H1 (cell line): Measurements from ENCODE around the gene PSKH1. TPM values are rescaled to one million over a fixed set of nuclear protein-coding genes. Genes with fewer than 3 reads are reported as not detected.

Source experiments
- CTCF ChIA-PET: fragments of 300-600 bp; sonication (Branson Sonifier 250); formaldehyde crosslinking; loops from one replicate; lab custom pipeline; 2021; ENCODE audit not compliant: partially characterized antibody; lab: Charles Lee
- POLR2A ChIA-PET: fragments of 300-600 bp; sonication (Branson Sonifier 250); formaldehyde crosslinking; loops from one replicate; lab custom pipeline; 2021; ENCODE audit warnings: inconsistent platforms; ENCODE audit not compliant: partially characterized antibody; lab: Charles Lee
- DNase-seq, 2 experiments: peaks; one replicate each; pipeline versions ENCODE4 v3.0.0 to v3.0.0-alpha.2; 2010 to 2022; ENCODE audit warnings: low spot score in 2 of 2, low read depth in 1 of 2, mixed read lengths in 1 of 2
- FAIRE-seq: peaks from 2 replicates; lab custom pipeline; 2011; peaks lifted over from hg19 to GRCh38; lab: Jason Lieb, UNC
- H2AFZ ChIP-seq: 2 replicates; pipeline ENCODE4 v1.8.1; 2012; ENCODE audit warnings: low read length, inconsistent platforms
- H2AK5ac ChIP-seq: 2 replicates; pipeline ENCODE4 v1.6.1; 2013; ENCODE audit warnings: low read depth, low read length
- H2BK120ac ChIP-seq: replicated peaks from 2 replicates; pipeline ENCODE3; 2013; ENCODE audit warnings: low read depth, low read length, inconsistent platforms
- H2BK12ac ChIP-seq: 2 replicates; pipeline ENCODE4 v1.6.1; 2013; ENCODE audit warnings: low read depth, low read length
- H2BK15ac ChIP-seq: 2 replicates; pipeline ENCODE4 v1.6.1; 2013; ENCODE audit warnings: low read length
- H2BK20ac ChIP-seq: 2 replicates; pipeline ENCODE4 v1.6.1; 2013; ENCODE audit warnings: low read length
- H2BK5ac ChIP-seq: 2 replicates; pipeline ENCODE4 v1.6.1; 2013; ENCODE audit warnings: low read depth, low read length
- H3K14ac ChIP-seq: 2 replicates; pipeline ENCODE4 v1.6.1; 2013; ENCODE audit warnings: inconsistent platforms; ENCODE audit not compliant: insufficient read length
- H3K18ac ChIP-seq: 2 replicates; pipeline ENCODE4 v1.6.1; 2013; ENCODE audit warnings: low read length; ENCODE audit errors: extremely low read depth
- H3K23ac ChIP-seq: 2 replicates; pipeline ENCODE4 v1.6.1; 2013; ENCODE audit warnings: inconsistent platforms; ENCODE audit not compliant: insufficient read length
- H3K23me2 ChIP-seq: 2 replicates; pipeline ENCODE4 v1.6.1; 2013; ENCODE audit warnings: low read depth, low read length
- H3K27ac ChIP-seq: 2 replicates; pipeline ENCODE4 v1.6.1; 2011; ENCODE audit warnings: low read depth, low read length, inconsistent platforms
- H3K27me3 ChIP-seq, 4 experiments: replicated peaks in 1 of 4; 1 replicate in 1 of 4; 2 replicates in 3 of 4; pipeline versions ENCODE4 v1.6.1 to v1.8.1; 2011 to 2013; ENCODE audit warnings: low read length in 3 of 4, mild to moderate bottlenecking in 3 of 4, inconsistent platforms in 2 of 4, mixed read lengths in 2 of 4, moderate library complexity in 1 of 4; ENCODE audit not compliant: control insufficient read depth in 3 of 4, insufficient read depth in 3 of 4; ENCODE audit errors: extremely low read depth in 1 of 4
- H3K36me3 ChIP-seq, 4 experiments: 2 replicates each; pipeline versions ENCODE4 v1.6.1 to v1.8.1; 2011 to 2013; ENCODE audit warnings: mild to moderate bottlenecking in 4 of 4, low read length in 3 of 4, moderate library complexity in 2 of 4, control low read depth in 1 of 4, inconsistent platforms in 1 of 4; ENCODE audit not compliant: insufficient read depth in 4 of 4, control insufficient read depth in 2 of 4
- H3K4ac ChIP-seq: replicated peaks from 2 replicates; pipeline ENCODE3; 2013; ENCODE audit warnings: low read length, low read depth, mixed read lengths, inconsistent platforms; ENCODE audit not compliant: insufficient read length
- H3K4me1 ChIP-seq, 4 experiments: replicated peaks in 1 of 4; 1 replicate in 1 of 4; 2 replicates in 3 of 4; pipeline versions ENCODE4 v1.6.1 to v1.8.1; 2011 to 2013; ENCODE audit warnings: low read length in 3 of 4, inconsistent platforms in 2 of 4, mixed read lengths in 1 of 4; ENCODE audit not compliant: insufficient read depth in 4 of 4, control insufficient read depth in 3 of 4
- H3K4me2 ChIP-seq, 2 experiments: 2 replicates each; pipeline versions ENCODE4 v1.6.1 to v1.8.1; 2011 to 2013; ENCODE audit warnings: low read depth in 2 of 2, low read length in 2 of 2, control low read depth in 1 of 2, inconsistent platforms in 1 of 2, mild to moderate bottlenecking in 1 of 2; ENCODE audit not compliant: insufficient read depth in 1 of 2
- H3K4me3 ChIP-seq, 4 experiments: fragments of 200-600, 300-600 bp in 1 of 4; sonication (generic), shearing (Covaris generic), sonication (Bioruptor Twin) in 1 of 4; 2 replicates each; pipeline versions ENCODE4 v1.5.1 to v1.8.1; 2011 to 2016; ENCODE audit warnings: low read length in 4 of 4, low read depth in 3 of 4, control low read depth in 2 of 4, inconsistent platforms in 2 of 4, mild to moderate bottlenecking in 2 of 4, mixed read lengths in 1 of 4, moderate library complexity in 1 of 4; ENCODE audit not compliant: insufficient read depth in 2 of 4; ENCODE audit errors: extremely low read depth in 1 of 4
- H3K56ac ChIP-seq: replicated peaks from 2 replicates; pipeline ENCODE3; 2013; ENCODE audit warnings: low read depth, mild to moderate bottlenecking, mixed read lengths, low read length, inconsistent platforms; ENCODE audit not compliant: insufficient read length
- H3K79me1 ChIP-seq: 2 replicates; pipeline ENCODE4 v1.6.1; 2013; ENCODE audit warnings: low read depth, low read length, control low read depth
- H3K79me2 ChIP-seq, 2 experiments: 2 replicates each; pipeline versions ENCODE4 v1.6.1 to v1.8.1; 2012 to 2013; ENCODE audit warnings: low read length in 2 of 2, mild to moderate bottlenecking in 2 of 2, inconsistent platforms in 1 of 2; ENCODE audit not compliant: insufficient read depth in 2 of 2, control insufficient read depth in 1 of 2
- H3K9ac ChIP-seq, 4 experiments: replicated peaks in 1 of 4; 1 replicate in 1 of 4; 2 replicates in 3 of 4; pipeline versions ENCODE4 v1.6.1 to v1.8.1; 2011 to 2013; ENCODE audit warnings: low read depth in 3 of 4, low read length in 3 of 4, control low read depth in 2 of 4, mild to moderate bottlenecking in 2 of 4, moderate library complexity in 2 of 4, inconsistent platforms in 1 of 4; ENCODE audit errors: extremely low read depth in 1 of 4
- H3K9me3 ChIP-seq, 2 experiments: 2 replicates each; pipeline versions ENCODE4 v1.6.1 to v1.8.1; 2012 to 2013; ENCODE audit warnings: mild to moderate bottlenecking in 2 of 2, moderate library complexity in 2 of 2, control low read depth in 1 of 2, inconsistent platforms in 1 of 2, low read depth in 1 of 2, low read length in 1 of 2, mixed read lengths in 1 of 2; ENCODE audit not compliant: insufficient read depth in 2 of 2
- H4K20me1 ChIP-seq, 2 experiments: replicated peaks in 1 of 2; 2 replicates each; pipeline versions ENCODE3 to v1.8.1; 2011 to 2013; ENCODE audit warnings: inconsistent platforms in 2 of 2, low read length in 2 of 2, mild to moderate bottlenecking in 1 of 2; ENCODE audit not compliant: insufficient read depth in 2 of 2, control insufficient read depth in 1 of 2
- H4K5ac ChIP-seq: 2 replicates; pipeline ENCODE4 v1.6.1; 2013; ENCODE audit warnings: low read length, low read depth, mixed read lengths, inconsistent platforms; ENCODE audit not compliant: insufficient read length
- H4K8ac ChIP-seq: 2 replicates; pipeline ENCODE4 v1.8.0; 2013; ENCODE audit warnings: mild to moderate bottlenecking, moderate library complexity, low read length, inconsistent platforms; ENCODE audit not compliant: insufficient read depth; ENCODE audit errors: extremely low read depth
- H4K91ac ChIP-seq: replicated peaks from 2 replicates; pipeline ENCODE3; 2013; ENCODE audit warnings: low read length, mixed read lengths, inconsistent platforms; ENCODE audit not compliant: insufficient read length
- ATF2 ChIP-seq: IDR thresholded peaks from 2 replicates; pipeline ENCODE4 v1.6.1; 2012; ENCODE audit warnings: low read length, inconsistent platforms
- CTBP2 ChIP-seq: IDR thresholded peaks from 2 replicates; pipeline ENCODE4 v1.7.0; 2011; ENCODE audit warnings: borderline replicate concordance, mild to moderate bottlenecking, moderate library complexity, mixed read lengths, low read length; ENCODE audit not compliant: insufficient read depth, insufficient read length
- EGR1 ChIP-seq: IDR thresholded peaks from 2 replicates; pipeline ENCODE4 v1.6.1; 2011; ENCODE audit warnings: low read depth, low read length, borderline replicate concordance
- GABPA ChIP-seq: IDR thresholded peaks from 2 replicates; pipeline ENCODE4 v1.6.1; 2011; ENCODE audit warnings: mild to moderate bottlenecking, low read length, moderate library complexity, borderline replicate concordance; ENCODE audit not compliant: insufficient read depth
- KDM4A ChIP-seq: IDR thresholded peaks from one replicate; pipeline ENCODE4 v1.7.1; 2012; ENCODE audit warnings: low read depth, mild to moderate bottlenecking, moderate library complexity, low read length, inconsistent platforms; ENCODE audit not compliant: severe bottlenecking
- KDM5A ChIP-seq: fragments of 200-600 bp; IDR thresholded peaks from 2 replicates; pipeline ENCODE4 v1.7.1; 2012; ENCODE audit warnings: mild to moderate bottlenecking, low read length, inconsistent platforms, mixed read lengths
- MAFK ChIP-seq: IDR thresholded peaks from 2 replicates; pipeline ENCODE4 v1.6.1; 2012; ENCODE audit warnings: low read depth, mild to moderate bottlenecking, improper control_type of control experiment, low read length
- SP4 ChIP-seq: IDR thresholded peaks from 2 replicates; pipeline ENCODE4 v1.6.1; 2012; ENCODE audit warnings: low read length, inconsistent platforms
- SRF ChIP-seq: IDR thresholded peaks from 2 replicates; pipeline ENCODE4 v1.6.1; 2011; ENCODE audit warnings: mild to moderate bottlenecking, low read depth, low read length, moderate library complexity
- TBP ChIP-seq: IDR thresholded peaks from 2 replicates; pipeline ENCODE4 v1.6.1; 2011; ENCODE audit warnings: low read depth, low read length, improper control_type of control experiment
- YY1 ChIP-seq: IDR thresholded peaks from 2 replicates; pipeline ENCODE4 v1.6.1; 2011; ENCODE audit warnings: low read depth, mild to moderate bottlenecking, low read length
- ZNF274 ChIP-seq: IDR thresholded peaks from 2 replicates; pipeline ENCODE4 v1.7.0; 2012; ENCODE audit warnings: low read length, borderline replicate concordance; ENCODE audit errors: extremely low read depth
- WGBS, 2 experiments: shearing (Covaris generic) in 1 of 2; methylation state at CpG; one replicate each; pipeline versions ENCODE4 v1.1.6 to v1.1.7; 2013 to 2015; ENCODE audit warnings: low lambda C conversion rate in 2 of 2, mixed read lengths in 2 of 2, inconsistent platforms in 1 of 2, low coverage in 1 of 2, missing lambda C conversion rate in 1 of 2; ENCODE audit not compliant: insufficient replicate concordance in 2 of 2, insufficient coverage in 1 of 2, insufficient read length in 1 of 2; ENCODE audit errors: extremely low coverage in 1 of 2, missing lambda C conversion rate in 1 of 2; 5-methylcytosine and 5-hydroxymethylcytosine counted together
- polyA plus RNA-seq, 7 experiments: library from polyadenylated mRNA; depleted of rRNA in 3 of 7; stranded (reverse) in 5 of 7; unstranded in 2 of 7; fragments of >200 nt in 5 of 7; fragments of 200-250 nt in 2 of 7; gene quantifications; 1 replicate in 5 of 7; 2 replicates in 1 of 7; 4 replicates in 1 of 7; pipeline versions ENCODE4 v1.2.1 to v1.2.3, GENCODE V29; 2011 to 2013; ENCODE audit warnings: missing spikeins in 2 of 7, mixed read lengths in 2 of 7
- total RNA-seq: library from RNA; stranded (reverse); fragmentation: NEBNext Ultra II Directional; extraction: Animal tissue kit (Norgen Biotek cat#: 25700); gene quantifications from 2 replicates; pipeline ENCODE4 v1.2.1, GENCODE V29; 2021

Gene PSKH1
- total and polyA plus RNA-seq, 2 of the 8 experiments (the other 6 are each of a cell fraction or from before 2014, with no cell fraction given), result 24.8 to 51.0 TPM

GRCh38 chr16:67878846-67879245, 14.2 kb upstream of the PSKH1 start:
- POLR2A ChIA-PET, result interaction anchor here (1.1 to 1.4 kb wide), 4 partner anchors 21 to 61 kb away, joined by 3 to 4 read pairs (median 3); no protein-coding TSS in a partner anchor
- Histone ChIP-seq H3K4ac (no peak overlapping the region), H3K23ac (no peak overlapping the region), H2BK20ac (no peak overlapping the region), H3K9me3 (no peaks in the 10 kb centered on the region), H3K79me1 (peaks cover 11% of the 10 kb centered on the region), H3K14ac (no peak overlapping the region), H3K23me2 (no peaks in the 10 kb centered on the region; the same call in 1 of the 2 replicates), H2BK12ac (no peak overlapping the region), H3K36me3 (peaks cover 34 to 60% (median 49%) of the 10 kb centered on the region in 4 experiments), H3K9ac (no peak overlapping the region), H3K27ac (no peak overlapping the region), H3K4me2 (no peak overlapping the region), H3K56ac (no peak overlapping the region), H4K91ac (no peak overlapping the region), H4K5ac (no peak overlapping the region), H2BK5ac (no peak overlapping the region), H4K8ac (no peak overlapping the region), H3K18ac (no peak overlapping the region), H4K20me1 (peaks cover 15 to 20% of the 10 kb centered on the region in 2 experiments), H3K79me2 (peaks cover 3 to 23% of the 10 kb centered on the region in 2 experiments; a peak in 3 of 4 replicates), H2BK15ac (no peak overlapping the region), H3K4me3 (no peak overlapping the region), H3K4me1 (peaks cover 0 to 6% (median 3%) of the 10 kb centered on the region in 4 experiments; a peak in 4 of 7 replicates), H2AFZ (no peak overlapping the region), H3K27me3 (no peaks in the 10 kb centered on the region), H2AK5ac (no peak overlapping the region), H2BK120ac (no peak overlapping the region)
- no peak for FAIRE-seq
- no peak for TF ChIP-seq KDM4A
- no peak for TF ChIP-seq SRF
- TF ChIP-seq SP4, result no peak
- no peak for TF ChIP-seq ZNF274
- no peak for TF ChIP-seq GABPA
- no peak for TF ChIP-seq YY1
- TF ChIP-seq MAFK, result no peak
- no peak for TF ChIP-seq CTBP2
- no peak for TF ChIP-seq ATF2
- no peak for TF ChIP-seq TBP
- no peak for TF ChIP-seq KDM5A
- no peak for TF ChIP-seq EGR1
- no peak for DNase-seq
- WGBS, 2 experiments, result 92% methylated on average over 9 of the region's 9 CpGs; no CpG with 5 or more reads in 1 of the 2 experiments
- CTCF ChIA-PET, result interaction anchor here (0.8 to 21.8 kb wide), 8 partner anchors 13 to 206 kb away, joined by 3 to 623 read pairs (median 4); partner anchors contain the start of genes CTRL, LCAT and PSMB10
